Tibial nerve (tissue), 4 donors: ENCODE measurements around the gene KLF13.

Experiments
- CTCF ChIP-seq, 5 experiments: fragments of 200-600 bp in 3 of 5; fragments of 450-650 bp in 2 of 5; sonication (generic) in 3 of 5; IDR thresholded peaks; one replicate each; pipeline ENCODE4 v1.5.1; 2016 to 2019; ENCODE audit warnings: antibody characterized with exemption in 5 of 5, mild to moderate bottlenecking in 3 of 5, moderate library complexity in 2 of 5
- EP300 ChIP-seq, 2 donors: sonication (generic); formaldehyde crosslinking; IDR thresholded peaks; one replicate each; pipeline ENCODE4 v1.6.1; 2017; ENCODE audit warnings: antibody characterized with exemption in 2 of 2, mild to moderate bottlenecking in 1 of 2
- POLR2A ChIP-seq, 2 donors: fragments of 450-650 bp; IDR thresholded peaks; one replicate each; pipeline ENCODE4 v1.6.1; 2017; ENCODE audit warnings: antibody characterized with exemption in 2 of 2, mild to moderate bottlenecking in 2 of 2, moderate library complexity in 2 of 2

GRCh38 chr15:31347981-31348803 lies 21.6 kb downstream of the KLF13 start:
- no peak for TF ChIP-seq CTCF (IDR thresholded peaks at IDR 0.05)
- no peak for TF ChIP-seq POLR2A (IDR thresholded peaks at IDR 0.05)
- no peak for TF ChIP-seq EP300 (IDR thresholded peaks at IDR 0.05)
